Progenitor cell of endocrine pancreas (in vitro differentiated cells): Measurements from ENCODE around the gene METTL22. TPM values are rescaled to one million over a fixed set of nuclear protein-coding genes. Genes with fewer than 3 reads are reported as not detected.

ENCODE experiments used
- DNase-seq: peaks from one replicate; pipeline ENCODE4 v3.0.0; 2021; ENCODE audit warnings: low spot score; ENCODE audit not compliant: unreplicated experiment
- H3K27ac Mint-ChIP-seq: 2 replicates; pipeline ENCODE4 v1.8.0; 2021; ENCODE audit warnings: mild to moderate bottlenecking, moderate library complexity, mixed read lengths
- H3K27me3 Mint-ChIP-seq: 2 replicates; pipeline ENCODE4 v1.8.0; 2021; ENCODE audit warnings: mixed read lengths
- H3K36me3 Mint-ChIP-seq: 2 replicates; pipeline ENCODE4 v1.8.0; 2022; ENCODE audit warnings: mixed read lengths; ENCODE audit not compliant: insufficient read depth
- H3K4me1 Mint-ChIP-seq: 2 replicates; pipeline ENCODE4 v1.8.0; 2021; ENCODE audit warnings: low read depth, mixed read lengths
- H3K4me3 Mint-ChIP-seq: 2 replicates; pipeline ENCODE4 v1.8.0; 2021; ENCODE audit warnings: low read depth, mild to moderate bottlenecking, moderate library complexity, mixed read lengths
- H3K9me3 Mint-ChIP-seq: 2 replicates; pipeline ENCODE4 v1.8.0; 2021; ENCODE audit warnings: low read depth, mixed read lengths
- CTCF ChIP-seq: fragments of 200-600 bp; sonication (generic); IDR thresholded peaks from one replicate; pipeline ENCODE4 v1.5.0; 2021; ENCODE audit warnings: antibody characterized with exemption, mild to moderate bottlenecking; ENCODE audit not compliant: unreplicated experiment
- long read RNA-seq: library from polyadenylated mRNA; unstranded; transcript quantifications from one replicate; pipeline ENCODE4 v2.0.0, GENCODE V29; 2020
- total RNA-seq: library from RNA; stranded (reverse); gene quantifications from 2 replicates; pipeline ENCODE4 v1.2.1, GENCODE V29; 2021

Gene METTL22
- 55.4 and 56.5 TPM in 2 replicates for total RNA-seq
- long read RNA-seq, full-length matches to known transcripts = 31 of 81 reads
- long read RNA-seq, partial matches to known transcripts = 20 of 81 reads
- long read RNA-seq, other reads (novel, unspliced or antisense) = 30 of 81 reads

- DNase-seq = peak; percentile 93
- no peak for TF ChIP-seq CTCF
- Mint-ChIP-seq H3K27ac (peak within 1 kb of the TSS; percentile 99), H3K4me1 (peaks cover 9% of the 10 kb centered on the region), H3K4me3 (peak within 1 kb of the TSS; percentile 98), H3K9me3 (no peaks in the 10 kb centered on the region), H3K27me3 (no peaks in the 10 kb centered on the region), H3K36me3 (peaks cover 5% of the 10 kb centered on the region)
Measured at GRCh38 chr16:8621572-8622314, at the start of gene METTL22. METTL22 (plus strand) TSS chr16:8621698; CDS start chr16:8625666, 3,968 bp downstream.

- Mint-ChIP-seq H3K4me3 (no peak overlapping the region), H3K9me3 (no peaks in the 10 kb centered on the region), H3K4me1 (peaks cover 23% of the 10 kb centered on the region), H3K27ac (peak overlapping the region; percentile 91), H3K27me3 (peaks cover 17% of the 10 kb centered on the region), H3K36me3 (no peaks in the 10 kb centered on the region)
- no peak for TF ChIP-seq CTCF
- no peak for DNase-seq
Measured at GRCh38 chr16:8572063-8572918, 49.2 kb upstream of the METTL22 start.

- peak overlapping the region; percentile 81 for H3K27ac Mint-ChIP-seq
- no peak overlapping the region for H3K4me3 Mint-ChIP-seq
- DNase-seq = no peak
- H3K36me3 Mint-ChIP-seq = no peaks in the 10 kb centered on the region
- H3K27me3 Mint-ChIP-seq = peaks cover 17% of the 10 kb centered on the region
- no peaks in the 10 kb centered on the region for H3K9me3 Mint-ChIP-seq
- TF ChIP-seq CTCF = peak; percentile 65
- H3K4me1 Mint-ChIP-seq = peaks cover 23% of the 10 kb centered on the region
Measured at GRCh38 chr16:8572919-8573724, 48.4 kb upstream of the METTL22 start.

GRCh38 chr16:8575399-8575798, 46.1 kb upstream of the METTL22 start:
- no peaks in the 10 kb centered on the region for H3K36me3 Mint-ChIP-seq
- H3K9me3 Mint-ChIP-seq = no peaks in the 10 kb centered on the region
- no peak overlapping the region for H3K27ac Mint-ChIP-seq
- TF ChIP-seq CTCF = no peak
- no peak for DNase-seq
- peaks cover 17% of the 10 kb centered on the region for H3K27me3 Mint-ChIP-seq
- H3K4me3 Mint-ChIP-seq = no peak overlapping the region
- H3K4me1 Mint-ChIP-seq = peaks cover 17% of the 10 kb centered on the region
